Measurements from ENCODE around the gene C1orf174. TPM values are rescaled to one million over a fixed set of nuclear protein-coding genes. Genes with fewer than 3 reads are reported as not detected.

C1orf174 gene
- total RNA-seq, 1 donor from 2014 or later, result 19.9 TPM

DNA sequence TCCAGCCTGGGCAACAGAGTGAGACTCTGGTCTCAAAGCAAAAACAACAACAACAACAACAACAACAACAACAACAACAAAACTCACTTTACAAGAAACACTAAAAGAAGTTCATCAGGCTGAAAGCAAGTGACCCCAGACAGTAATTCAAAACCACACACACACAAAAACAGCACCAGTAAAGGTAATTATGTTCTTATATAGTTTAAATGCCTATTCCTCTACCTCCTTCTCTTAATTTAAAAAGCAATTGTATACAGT is 1.7 kb downstream of the C1orf174 start:
- DNase-seq (no peak), ATAC-seq (no peak)
- Histone ChIP-seq H3K4me3 (no peak overlapping the region), H3K9me3 (no peaks in the 10 kb centered on the region), H3K27me3 (no peaks in the 10 kb centered on the region), H3K4me1 (peaks cover 9% of the 10 kb centered on the region), H3K36me3 (peaks cover 5% of the 10 kb centered on the region), H3K27ac (no peak overlapping the region)
- intact Hi-C loops (cut with DNase I), result no loop called here
- no peak for TF ChIP-seq CTCF (IDR thresholded peaks at IDR 0.05)

- H3K4me3 ChIP-seq, result no peak overlapping the region
- no peak for DNase-seq
- peaks cover 6% of the 10 kb centered on the region for H3K36me3 ChIP-seq
- no peak for TF ChIP-seq CTCF (IDR thresholded peaks at IDR 0.05)
- H3K27ac ChIP-seq, result no peak overlapping the region
- H3K9me3 ChIP-seq, result no peaks in the 10 kb centered on the region
- intact Hi-C loops (cut with DNase I), result no loop called here
- H3K27me3 ChIP-seq, result no peaks in the 10 kb centered on the region
- ATAC-seq, result no peak
- H3K4me1 ChIP-seq, result peaks cover 8% of the 10 kb centered on the region
These were observed 3.6 kb downstream of the C1orf174 start for GRCh38 chr1:3896396-3897000.

DNA sequence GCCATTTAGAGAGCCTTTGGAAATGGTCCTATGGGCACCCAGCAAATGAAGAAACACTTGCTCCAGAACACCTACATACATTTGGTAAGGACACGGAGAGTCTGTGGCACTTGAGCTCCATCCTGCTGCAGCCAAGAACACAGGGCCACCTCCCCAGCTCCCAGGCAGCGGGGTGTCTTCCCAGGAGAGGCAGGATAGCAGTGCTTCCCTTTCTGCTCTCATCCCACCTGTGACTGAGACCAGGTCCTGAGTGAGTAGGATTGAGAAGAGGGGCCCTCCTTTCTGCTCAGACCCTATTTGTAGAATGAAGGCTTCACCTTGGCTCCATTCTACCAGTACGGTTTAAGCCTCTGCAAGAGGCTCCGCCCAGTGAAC is 4.1 kb downstream of the C1orf174 start:
- Histone ChIP-seq H3K9me3 (no peaks in the 10 kb centered on the region), H3K36me3 (peaks cover 11% of the 10 kb centered on the region), H3K27ac (no peak overlapping the region), H3K27me3 (no peaks in the 10 kb centered on the region), H3K4me3 (no peak overlapping the region), H3K4me1 (peaks cover 9% of the 10 kb centered on the region)
- intact Hi-C loops (cut with DNase I), result no loop called here
- DNase-seq, result no peak
- no peak for ATAC-seq
- no peak for TF ChIP-seq CTCF (IDR thresholded peaks at IDR 0.05)

DNA sequence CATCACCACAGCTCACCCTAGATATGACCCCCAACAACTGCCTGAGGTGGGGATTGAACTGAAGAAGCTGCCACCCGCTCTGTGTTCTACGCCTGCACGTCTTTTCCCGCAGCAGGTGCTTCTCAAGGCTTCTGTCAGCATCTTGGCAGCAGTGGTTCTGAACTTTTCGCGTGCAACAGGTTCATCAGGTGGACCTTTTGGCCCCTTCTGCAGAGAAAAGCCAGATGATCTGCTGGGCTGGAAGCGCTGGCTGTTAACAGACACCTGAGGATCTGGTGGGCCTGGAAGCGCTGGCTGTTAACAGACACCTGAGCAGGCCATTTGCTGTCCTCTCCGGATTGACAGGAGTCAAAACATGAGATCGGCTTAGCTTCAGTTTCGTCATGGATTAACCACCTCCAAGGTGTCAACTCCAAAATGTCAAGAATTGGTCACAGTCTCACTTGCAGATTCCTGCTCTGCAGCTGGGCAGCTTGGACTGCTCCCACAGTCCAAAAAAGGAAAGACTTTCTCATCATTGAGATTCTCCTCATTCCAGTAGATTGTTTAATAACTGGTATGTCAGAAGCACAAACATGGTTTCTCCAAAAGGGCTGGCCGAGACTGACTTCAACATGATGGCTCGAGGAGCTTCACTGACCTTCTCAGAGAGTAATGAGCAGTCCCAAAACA is 4.7 kb downstream of the C1orf174 start:
- peaks cover 16% of the 10 kb centered on the region for H3K36me3 ChIP-seq
- no peak overlapping the region for H3K4me3 ChIP-seq
- ATAC-seq (no peak), DNase-seq (no peak)
- no peak overlapping the region for H3K27ac ChIP-seq
- intact Hi-C loops (cut with DNase I), result no loop called here
- H3K9me3 ChIP-seq, result no peaks in the 10 kb centered on the region
- H3K4me1 ChIP-seq, result peaks cover 9% of the 10 kb centered on the region
- H3K27me3 ChIP-seq, result no peaks in the 10 kb centered on the region
- no peak for TF ChIP-seq CTCF (IDR thresholded peaks at IDR 0.05)

GRCh38 chr1:3894626-3895278 is 5.3 kb downstream of the C1orf174 start:
- no peak for ATAC-seq
- Histone ChIP-seq H3K9me3 (no peaks in the 10 kb centered on the region), H3K27me3 (no peaks in the 10 kb centered on the region), H3K4me3 (no peak overlapping the region), H3K36me3 (peaks cover 23% of the 10 kb centered on the region), H3K4me1 (peaks cover 9% of the 10 kb centered on the region), H3K27ac (no peak overlapping the region)
- DNase-seq, result no peak
- intact Hi-C loops (cut with DNase I), result no loop called here
- TF ChIP-seq CTCF (IDR thresholded peaks at IDR 0.05), result no peak

All from upper lobe of right lung (tissue), 1 donor.